ENCODE data around the gene SMIM10L1. TPM values are rescaled to one million over a fixed set of nuclear protein-coding genes. Genes with fewer than 3 reads are reported as not detected.

The SMIM10L1 gene
- total RNA-seq, 3 donors from 2014 or later: 7.9 to 12.5 (median 9.5) TPM

- TF ChIP-seq CTCF (IDR thresholded peaks at IDR 0.05): no peak
- Histone ChIP-seq H3K36me3 (ENCODE audit: low read depth) (no peaks in the 10 kb centered on the region), H3K4me1 (ENCODE audit: low read depth) (peaks cover 5% of the 10 kb centered on the region), H3K9me3 (no peaks in the 10 kb centered on the region), H3K4me3 (no peak overlapping the region)
- ATAC-seq (no peak), DNase-seq (no peak)
- intact Hi-C loops (cut with DNase I, micrococcal nuclease): no loop called here
Observed at GRCh38 chr12:11166300-11166699, 4.7 kb upstream of the SMIM10L1 start.

GRCh38 chr12:11170810-11171144 is 217 bp upstream of the SMIM10L1 start:
- TF ChIP-seq CTCF (IDR thresholded peaks at IDR 0.05): no peak
- peaks cover 5% of the 10 kb centered on the region for H3K4me1 ChIP-seq (ENCODE audit: low read depth)
- intact Hi-C loops (cut with DNase I, micrococcal nuclease): no loop called here
- DNase-seq (no peak), ATAC-seq (no peak)
- no peaks in the 10 kb centered on the region for H3K9me3 ChIP-seq
- peak overlapping the region; percentile 97 for H3K4me3 ChIP-seq
- H3K36me3 ChIP-seq (ENCODE audit: low read depth): no peaks in the 10 kb centered on the region

- no peaks in the 10 kb centered on the region for H3K36me3 ChIP-seq (ENCODE audit: low read depth)
- no peak for TF ChIP-seq CTCF (IDR thresholded peaks at IDR 0.05)
- intact Hi-C loops (cut with DNase I, micrococcal nuclease): no loop called here
- DNase-seq (peak in 1 of 3 donors; percentile 10), ATAC-seq (no peak)
- H3K4me1 ChIP-seq (ENCODE audit: low read depth): peaks cover 5% of the 10 kb centered on the region
- no peak overlapping the region for H3K4me3 ChIP-seq
- H3K9me3 ChIP-seq: no peaks in the 10 kb centered on the region
Observed at GRCh38 chr12:11171969-11172675, 1.1 kb downstream of the SMIM10L1 start.

GRCh38 chr12:11174022-11174421 is 3.0 kb downstream of the SMIM10L1 start:
- no peak overlapping the region for H3K4me3 ChIP-seq
- intact Hi-C loops (cut with DNase I, micrococcal nuclease): no loop called here
- TF ChIP-seq CTCF (IDR thresholded peaks at IDR 0.05): no peak
- DNase-seq: no peak
- H3K9me3 ChIP-seq: no peaks in the 10 kb centered on the region
- ATAC-seq: no peak
- no peaks in the 10 kb centered on the region for H3K36me3 ChIP-seq (ENCODE audit: low read depth)
- H3K4me1 ChIP-seq (ENCODE audit: low read depth): peaks cover 5% of the 10 kb centered on the region

GRCh38 chr12:11178250-11178649 is 7.3 kb downstream of the SMIM10L1 start:
- ATAC-seq (no peak), DNase-seq (no peak)
- TF ChIP-seq CTCF (IDR thresholded peaks at IDR 0.05): no peak
- H3K4me1 ChIP-seq (ENCODE audit: low read depth): no peaks in the 10 kb centered on the region
- H3K9me3 ChIP-seq: no peaks in the 10 kb centered on the region
- no peak overlapping the region for H3K4me3 ChIP-seq
- no peaks in the 10 kb centered on the region for H3K36me3 ChIP-seq (ENCODE audit: low read depth)
- intact Hi-C loops (cut with DNase I, micrococcal nuclease): no loop called here

GRCh38 chr12:11182529-11182928 is 11.5 kb downstream of the SMIM10L1 start:
- ATAC-seq (no peak), DNase-seq (no peak)
- H3K9me3 ChIP-seq: no peaks in the 10 kb centered on the region
- no peaks in the 10 kb centered on the region for H3K4me1 ChIP-seq (ENCODE audit: low read depth)
- TF ChIP-seq CTCF (IDR thresholded peaks at IDR 0.05): no peak
- H3K4me3 ChIP-seq: no peak overlapping the region
- H3K36me3 ChIP-seq (ENCODE audit: low read depth): no peaks in the 10 kb centered on the region
- intact Hi-C loops (cut with DNase I, micrococcal nuclease): no loop called here
